Measurements from ENCODE around the gene FAM227A. TPM values are rescaled to one million over a fixed set of nuclear protein-coding genes. Genes with fewer than 3 reads are reported as not detected.

FAM227A gene
- total and polyA plus RNA-seq, 2 of the 13 experiments (the other 11 are each of a cell fraction or from before 2014, with no cell fraction given), result 1.0 to 1.5 TPM

GRCh38 chr22:38705235-38706100 lies 49.3 kb upstream of the FAM227A start, which contains the start of gene GTPBP1 (continued):
- no peak for TF ChIP-seq ZNF101 (CRISPR knock-in tag; IDR thresholded peaks at IDR 0.05; ENCODE audit: borderline replicate concordance, low read depth)
- TF ChIP-seq ZNF558 (CRISPR knock-in tag; IDR thresholded peaks at IDR 0.05; ENCODE audit: borderline replicate concordance), result no peak
- no peak for TF ChIP-seq ZNF879 (CRISPR knock-in tag; IDR thresholded peaks at IDR 0.05)
- TF ChIP-seq FOXJ3 (CRISPR knock-in tag; IDR thresholded peaks at IDR 0.05; ENCODE audit: borderline replicate concordance), result 0 out of 2 replicates have a peak, but pooled peaks have one; percentile 29
- TF ChIP-seq CENPX (CRISPR knock-in tag; IDR thresholded peaks at IDR 0.05), result no peak
- TF ChIP-seq SRY (CRISPR knock-in tag; IDR thresholded peaks at IDR 0.05), result no peak; the same call in 1 of the 2 replicates
- no peak for TF ChIP-seq JARID2 (CRISPR knock-in tag; IDR thresholded peaks at IDR 0.05; ENCODE audit: insufficient replicate concordance)
- peak; percentile 55; the same call in 1 of the 2 replicates for TF ChIP-seq HMGXB3 (CRISPR knock-in tag; IDR thresholded peaks at IDR 0.05; ENCODE audit: borderline replicate concordance)
- TF ChIP-seq GRHL1 (CRISPR knock-in tag; conservative IDR thresholded peaks at IDR 0.05), result no peak
- no peak for TF ChIP-seq ZNF644 (CRISPR knock-in tag; IDR thresholded peaks at IDR 0.05; ENCODE audit: low read depth)
- no peak for TF ChIP-seq THAP7 (CRISPR knock-in tag; IDR thresholded peaks at IDR 0.05)
- TF ChIP-seq MNT (IDR thresholded peaks at IDR 0.05), result peak; percentile 60
- TF ChIP-seq ZNF83 (CRISPR knock-in tag; IDR thresholded peaks at IDR 0.05; ENCODE audit: borderline replicate concordance), result 0 out of 2 replicates have a peak, but pooled peaks have one; percentile 56
- TF ChIP-seq MXI1 (IDR thresholded peaks at IDR 0.05; ENCODE audit: borderline replicate concordance, low read depth, low read length), result peak; percentile 71; the same call in 1 of the 3 replicates
- no peak for TF ChIP-seq PAWR (CRISPR knock-in tag; IDR thresholded peaks at IDR 0.05; ENCODE audit: borderline replicate concordance)
- TF ChIP-seq ZSCAN9 (CRISPR knock-in tag; IDR thresholded peaks at IDR 0.05; ENCODE audit: borderline replicate concordance), result 0 out of 2 replicates have a peak, but pooled peaks have one; percentile 12
- TF ChIP-seq RFX3 (CRISPR knock-in tag; IDR thresholded peaks at IDR 0.05), result no peak

All from HepG2 (cell line).